Activated naive CD4-positive, alpha-beta T cell treated with anti-CD3 and anti-CD28 coated beads, Interleukin-2, amount 10 ng/mL, durations not matched to agents 7 days and 5 days (primary cell): Measurements from ENCODE around the gene KRT2.
A peak's percentile ranks its signal among the peaks of the same experiment; 100 is the strongest.

Experiments
- CTCF ChIA-PET: fragments of 350-600 bp; sonication (Branson Sonifier 250); formaldehyde crosslinking; loops from one replicate; lab custom pipeline; 2021; ENCODE audit warnings: antibody characterized with exemption; lab: Charles Lee
- DNase-seq: peaks from one replicate; pipeline ENCODE4 v3.0.0-alpha.2; 2020
- H3K27ac Mint-ChIP-seq: one replicate; pipeline ENCODE4 v1.8.0; 2021; ENCODE audit warnings: mild to moderate bottlenecking, moderate library complexity, mixed read lengths
- H3K27me3 Mint-ChIP-seq: one replicate; pipeline ENCODE4 v1.8.0; 2021; ENCODE audit warnings: mild to moderate bottlenecking, mixed read lengths
- H3K36me3 Mint-ChIP-seq: one replicate; pipeline ENCODE4 v1.8.0; 2021; ENCODE audit warnings: mixed read lengths
- H3K4me1 Mint-ChIP-seq: one replicate; pipeline ENCODE4 v1.8.0; 2021; ENCODE audit warnings: mixed read lengths
- H3K4me3 Mint-ChIP-seq: one replicate; pipeline ENCODE4 v1.8.0; 2021; ENCODE audit warnings: mild to moderate bottlenecking, moderate library complexity, mixed read lengths
- H3K9me3 Mint-ChIP-seq: one replicate; pipeline ENCODE4 v1.8.0; 2021; ENCODE audit warnings: mixed read lengths

KRT2 gene

DNA sequence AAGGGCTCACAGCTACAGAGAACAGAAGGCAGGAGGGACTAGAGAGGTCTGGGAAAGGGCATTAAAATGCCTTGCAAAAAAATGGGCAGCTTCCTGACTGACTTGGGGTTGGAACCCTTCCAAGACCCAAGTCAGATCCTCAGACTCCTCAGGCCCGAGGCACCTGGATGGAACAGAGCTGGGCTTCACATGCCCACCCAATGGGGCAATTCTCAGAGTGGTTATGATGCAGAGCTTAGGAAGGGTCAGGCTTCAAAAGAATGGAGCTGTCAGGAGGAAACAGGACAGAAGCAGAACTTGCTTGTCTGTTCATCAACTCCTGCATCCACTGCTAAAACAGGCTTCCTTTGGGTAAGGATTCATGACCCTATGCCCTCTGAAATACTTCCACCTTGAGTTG lies 37.9 kb upstream of the KRT2 start:
- H3K4me1 Mint-ChIP-seq: peaks cover 18% of the 10 kb centered on the region
- CTCF ChIA-PET: interaction anchor here (1.0 to 1.2 kb wide), 2 partner anchors 22 to 181 kb away, joined by 3 to 4 read pairs; no protein-coding TSS in a partner anchor
- no peaks in the 10 kb centered on the region for H3K9me3 Mint-ChIP-seq
- H3K27me3 Mint-ChIP-seq: peaks cover 77% of the 10 kb centered on the region
- no peak overlapping the region for H3K27ac Mint-ChIP-seq
- no peaks in the 10 kb centered on the region for H3K36me3 Mint-ChIP-seq
- DNase-seq: no peak
- H3K4me3 Mint-ChIP-seq: peak overlapping the region; percentile 1

- Mint-ChIP-seq H3K4me1 (peaks cover 18% of the 10 kb centered on the region), H3K36me3 (no peaks in the 10 kb centered on the region), H3K4me3 (no peak overlapping the region), H3K27ac (no peak overlapping the region), H3K9me3 (no peaks in the 10 kb centered on the region), H3K27me3 (peaks cover 77% of the 10 kb centered on the region)
- CTCF ChIA-PET: interaction anchor here (1.0 kb wide), 1 partner anchor 22 kb away, joined by 3 read pairs; no protein-coding TSS in a partner anchor
- DNase-seq: no peak
These were observed 37.2 kb upstream of the KRT2 start for GRCh38 chr12:52689239-52689638.

DNA sequence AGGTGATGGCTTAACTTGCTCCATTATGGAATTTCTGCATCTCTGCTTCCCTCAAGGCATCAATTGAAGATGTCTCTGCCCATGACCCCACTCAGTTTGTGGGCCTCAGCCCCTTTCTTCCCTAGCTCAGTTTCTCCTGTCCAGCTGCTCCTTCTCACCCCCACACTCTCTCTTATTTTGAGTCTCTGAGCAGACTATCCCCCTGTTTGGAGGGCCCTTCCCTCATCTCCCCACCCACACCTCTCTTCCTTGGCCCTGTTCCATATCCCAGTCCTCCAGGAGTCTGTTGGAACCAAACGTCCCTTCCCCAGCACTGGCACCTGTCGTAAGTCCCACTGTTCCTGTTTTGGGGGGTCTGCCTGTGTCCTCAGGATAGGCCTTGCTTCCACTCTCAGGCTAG lies 36.5 kb upstream of the KRT2 start:
- Mint-ChIP-seq H3K4me3 (no peak overlapping the region), H3K4me1 (peaks cover 18% of the 10 kb centered on the region), H3K27me3 (peaks cover 84% of the 10 kb centered on the region), H3K36me3 (no peaks in the 10 kb centered on the region), H3K9me3 (no peaks in the 10 kb centered on the region), H3K27ac (no peak overlapping the region)
- no peak for DNase-seq
- CTCF ChIA-PET: interaction anchor here (1.0 to 1.4 kb wide), 2 partner anchors 104 to 291 kb away, joined by 3 read pairs; no protein-coding TSS in a partner anchor

- no peak for DNase-seq
- CTCF ChIA-PET: interaction anchor here (1.0 to 1.4 kb wide), 2 partner anchors 103 to 292 kb away, joined by 3 read pairs; no protein-coding TSS in a partner anchor
- Mint-ChIP-seq H3K27me3 (peaks cover 77% of the 10 kb centered on the region), H3K4me3 (no peak overlapping the region), H3K9me3 (no peaks in the 10 kb centered on the region), H3K4me1 (peaks cover 18% of the 10 kb centered on the region), H3K36me3 (no peaks in the 10 kb centered on the region), H3K27ac (no peak overlapping the region)
These were observed 35.7 kb upstream of the KRT2 start for GRCh38 chr12:52687497-52688385.

- Mint-ChIP-seq H3K27me3 (peaks cover 69% of the 10 kb centered on the region), H3K27ac (no peak overlapping the region), H3K9me3 (no peaks in the 10 kb centered on the region), H3K36me3 (no peaks in the 10 kb centered on the region), H3K4me1 (peaks cover 25% of the 10 kb centered on the region), H3K4me3 (no peak overlapping the region)
- no peak for DNase-seq
- CTCF ChIA-PET: no interaction called here
These were observed 34.9 kb upstream of the KRT2 start for GRCh38 chr12:52686756-52687487.

- Mint-ChIP-seq H3K9me3 (no peaks in the 10 kb centered on the region), H3K4me3 (no peak overlapping the region), H3K36me3 (no peaks in the 10 kb centered on the region), H3K4me1 (peaks cover 25% of the 10 kb centered on the region), H3K27me3 (peaks cover 60% of the 10 kb centered on the region), H3K27ac (no peak overlapping the region)
- CTCF ChIA-PET: no interaction called here
- no peak for DNase-seq
These were observed 34.1 kb upstream of the KRT2 start for GRCh38 chr12:52686063-52686462.

GRCh38 chr12:52685406-52685890 lies 33.4 kb upstream of the KRT2 start:
- no peaks in the 10 kb centered on the region for H3K36me3 Mint-ChIP-seq
- no peak for DNase-seq
- H3K4me1 Mint-ChIP-seq: peaks cover 26% of the 10 kb centered on the region
- no peak overlapping the region for H3K4me3 Mint-ChIP-seq
- no peaks in the 10 kb centered on the region for H3K9me3 Mint-ChIP-seq
- peaks cover 59% of the 10 kb centered on the region for H3K27me3 Mint-ChIP-seq
- CTCF ChIA-PET: no interaction called here
- H3K27ac Mint-ChIP-seq: no peak overlapping the region

GRCh38 chr12:52684431-52684830 lies 32.4 kb upstream of the KRT2 start:
- H3K4me1 Mint-ChIP-seq: peaks cover 23% of the 10 kb centered on the region
- H3K9me3 Mint-ChIP-seq: no peaks in the 10 kb centered on the region
- peaks cover 57% of the 10 kb centered on the region for H3K27me3 Mint-ChIP-seq
- CTCF ChIA-PET: no interaction called here
- no peak overlapping the region for H3K4me3 Mint-ChIP-seq
- no peak for DNase-seq
- H3K27ac Mint-ChIP-seq: no peak overlapping the region
- H3K36me3 Mint-ChIP-seq: no peaks in the 10 kb centered on the region

DNA sequence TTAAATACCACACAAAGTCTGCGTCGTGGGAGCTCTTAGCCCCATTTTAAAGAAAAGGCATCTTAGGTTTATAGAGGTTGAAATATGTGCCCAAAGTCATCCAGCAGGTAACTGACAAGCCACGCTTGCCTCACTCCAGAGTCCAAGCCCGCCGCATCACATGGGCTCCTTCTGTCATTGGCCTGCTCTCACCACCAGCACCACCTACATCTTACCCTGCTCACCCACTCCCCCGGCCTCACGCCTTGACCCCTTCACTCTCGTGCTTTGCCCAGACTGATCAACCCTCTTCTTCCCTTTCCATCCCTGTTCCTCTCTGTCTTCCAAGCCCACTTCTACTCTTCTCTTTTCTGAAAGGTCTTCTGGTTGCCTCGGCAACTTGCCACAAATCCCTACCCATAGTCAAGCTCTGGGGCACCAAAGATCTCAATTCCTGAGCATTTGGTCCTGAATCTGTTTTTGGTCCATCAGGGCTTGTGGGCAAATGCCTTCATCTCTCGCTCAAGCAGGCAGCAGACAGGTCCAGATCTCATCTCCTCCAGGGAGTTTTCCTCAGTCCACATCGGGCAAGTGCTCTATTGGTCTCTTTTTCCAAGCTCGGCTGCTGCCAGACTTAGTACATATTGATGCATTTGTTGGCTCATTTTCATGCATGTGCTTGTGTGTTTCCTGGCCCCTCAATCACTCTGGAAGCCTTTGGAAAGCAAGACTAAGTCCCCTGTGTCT lies 31.7 kb upstream of the KRT2 start:
- no peak for DNase-seq
- H3K4me1 Mint-ChIP-seq: peaks cover 23% of the 10 kb centered on the region
- peaks cover 55% of the 10 kb centered on the region for H3K27me3 Mint-ChIP-seq
- H3K4me3 Mint-ChIP-seq: no peak overlapping the region
- CTCF ChIA-PET: no interaction called here
- H3K36me3 Mint-ChIP-seq: no peaks in the 10 kb centered on the region
- no peak overlapping the region for H3K27ac Mint-ChIP-seq
- no peaks in the 10 kb centered on the region for H3K9me3 Mint-ChIP-seq

GRCh38 chr12:52682938-52683574 lies 31.0 kb upstream of the KRT2 start:
- Mint-ChIP-seq H3K4me3 (no peak overlapping the region), H3K9me3 (no peaks in the 10 kb centered on the region), H3K4me1 (peaks cover 23% of the 10 kb centered on the region), H3K27me3 (peaks cover 52% of the 10 kb centered on the region), H3K36me3 (no peaks in the 10 kb centered on the region), H3K27ac (no peak overlapping the region)
- no peak for DNase-seq
- CTCF ChIA-PET: no interaction called here

DNA sequence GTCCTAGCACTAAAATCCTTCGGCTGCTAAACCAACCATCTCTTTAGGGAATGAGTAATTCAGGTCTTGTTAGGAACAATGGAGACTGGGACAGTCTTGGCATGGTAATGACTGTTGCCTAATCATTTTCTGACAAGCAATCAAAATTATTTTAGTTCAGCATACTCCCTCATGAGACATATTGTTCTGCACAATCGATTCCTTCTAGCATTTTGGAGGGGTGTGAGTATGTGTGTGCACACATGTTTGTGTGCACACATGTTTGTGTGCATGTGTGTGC lies 30.3 kb upstream of the KRT2 start:
- Mint-ChIP-seq H3K4me3 (no peak overlapping the region), H3K27ac (no peak overlapping the region)
- CTCF ChIA-PET: no interaction called here

GRCh38 chr12:52681526-52682380 lies 29.7 kb upstream of the KRT2 start:
- CTCF ChIA-PET: interaction anchor here (1.1 kb wide), 2 partner anchors 100 to 198 kb away, joined by 3 read pairs; no protein-coding TSS in a partner anchor
- peaks cover 23% of the 10 kb centered on the region for H3K4me1 Mint-ChIP-seq
- no peaks in the 10 kb centered on the region for H3K9me3 Mint-ChIP-seq
- DNase-seq: peak; percentile 67
- H3K27ac Mint-ChIP-seq: no peak overlapping the region
- peaks cover 46% of the 10 kb centered on the region for H3K27me3 Mint-ChIP-seq
- no peaks in the 10 kb centered on the region for H3K36me3 Mint-ChIP-seq
- no peak overlapping the region for H3K4me3 Mint-ChIP-seq

More for the DNA sequence above, 30.3 kb upstream of the KRT2 start:
- Mint-ChIP-seq H3K4me1 (peaks cover 23% of the 10 kb centered on the region), H3K27me3 (peaks cover 49% of the 10 kb centered on the region), H3K9me3 (no peaks in the 10 kb centered on the region), H3K36me3 (no peaks in the 10 kb centered on the region)
- DNase-seq: no peak

DNA sequence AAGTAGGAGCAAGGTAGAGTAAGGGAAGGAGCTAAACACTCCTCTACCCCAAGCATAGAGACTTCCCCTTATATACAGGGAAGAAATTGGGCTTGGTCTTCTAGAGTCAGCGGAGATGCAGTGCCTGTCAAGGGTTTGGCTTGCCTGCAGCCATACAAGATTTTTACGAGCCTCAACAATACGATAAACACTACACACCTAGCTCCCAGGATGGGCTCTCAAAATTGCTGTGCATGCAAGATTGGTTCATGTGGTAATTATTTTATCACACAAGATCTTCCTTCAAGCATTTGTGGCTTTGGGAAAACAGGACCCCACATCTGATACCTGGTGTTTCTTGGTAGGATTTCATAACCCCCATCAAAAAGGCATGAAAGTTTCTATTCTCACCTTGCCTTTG lies 28.4 kb upstream of the KRT2 start, which contains the start of gene KRT1:
TSS of gene KRT1 (minus strand) at position 45 of the 400 bp plus-strand sequence. CDS start 59 bp downstream, outside the sequence.
- Mint-ChIP-seq H3K4me1 (peaks cover 23% of the 10 kb centered on the region), H3K9me3 (no peaks in the 10 kb centered on the region), H3K27me3 (peaks cover 40% of the 10 kb centered on the region), H3K36me3 (no peaks in the 10 kb centered on the region), H3K27ac (no peak within 1 kb of the TSS), H3K4me3 (no peak within 1 kb of the TSS)
- CTCF ChIA-PET: interaction anchor here (0.7 to 1.2 kb wide), 3 partner anchors 93 to 198 kb away, joined by 3 to 4 read pairs (median 3); no protein-coding TSS in a partner anchor
- DNase-seq: no peak
